GM19467 (cell line): ENCODE results near the gene RERGL.
"Not testable (repeated sequence)": the region's sequence is repeated elsewhere in the genome, so short reads cannot be mapped to it uniquely, and the experiment has no call there.

ENCODE experiments used
- ATAC-seq: cut with Tn5 transposase; IDR thresholded peaks from one replicate; pipeline ENCODE4 v1.9.1; 2021; ENCODE audit warnings: mild to moderate bottlenecking, moderate library complexity; ENCODE audit not compliant: unreplicated experiment

Gene RERGL, protein sequence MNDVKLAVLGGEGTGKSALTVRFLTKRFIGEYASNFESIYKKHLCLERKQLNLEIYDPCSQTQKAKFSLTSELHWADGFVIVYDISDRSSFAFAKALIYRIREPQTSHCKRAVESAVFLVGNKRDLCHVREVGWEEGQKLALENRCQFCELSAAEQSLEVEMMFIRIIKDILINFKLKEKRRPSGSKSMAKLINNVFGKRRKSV

DNA sequence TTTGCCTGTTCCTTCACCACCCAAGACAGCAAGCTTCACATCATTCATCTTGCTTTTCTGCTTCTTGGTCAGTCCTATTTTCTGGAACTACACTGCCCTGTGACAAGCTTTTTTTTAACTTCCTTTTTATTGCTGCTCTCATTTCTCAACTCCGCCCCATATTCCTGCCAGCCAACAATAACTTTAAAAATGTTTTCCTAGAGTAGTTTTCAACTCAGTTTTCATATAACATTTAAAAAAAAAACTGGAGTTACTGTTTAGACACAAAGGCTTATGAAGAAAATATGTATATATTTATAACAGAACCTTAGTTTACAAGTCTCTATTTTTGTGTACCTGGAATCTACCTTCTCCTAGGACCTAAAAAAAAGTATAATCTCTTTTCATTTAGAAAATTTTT lies at the start of gene RERGL:
Gene RERGL, minus strand, starts transcription at position 101 of the 400 bp plus-strand sequence. Its CDS starts 53 bp downstream, at position 48.
- ATAC-seq = no peak

DNA sequence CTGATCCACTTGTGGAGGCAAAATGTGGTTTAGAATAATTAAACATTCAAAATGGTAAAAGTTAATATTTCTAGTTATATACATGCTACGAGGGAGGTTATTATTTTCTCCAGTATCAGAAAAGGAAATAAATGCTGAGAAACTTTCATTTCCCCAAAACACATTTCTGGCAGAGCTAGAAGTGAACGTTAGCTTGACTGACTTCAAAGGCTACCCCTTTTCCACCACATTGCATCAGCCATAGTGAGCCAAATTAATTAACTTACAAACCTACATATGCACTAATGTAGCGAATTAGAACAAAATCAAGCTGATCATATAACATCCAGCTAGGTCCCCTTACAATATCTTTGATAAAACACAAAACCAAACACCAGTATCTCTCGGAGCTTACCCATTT lies 49.3 kb upstream of the RERGL start:
- ATAC-seq = no peak

DNA sequence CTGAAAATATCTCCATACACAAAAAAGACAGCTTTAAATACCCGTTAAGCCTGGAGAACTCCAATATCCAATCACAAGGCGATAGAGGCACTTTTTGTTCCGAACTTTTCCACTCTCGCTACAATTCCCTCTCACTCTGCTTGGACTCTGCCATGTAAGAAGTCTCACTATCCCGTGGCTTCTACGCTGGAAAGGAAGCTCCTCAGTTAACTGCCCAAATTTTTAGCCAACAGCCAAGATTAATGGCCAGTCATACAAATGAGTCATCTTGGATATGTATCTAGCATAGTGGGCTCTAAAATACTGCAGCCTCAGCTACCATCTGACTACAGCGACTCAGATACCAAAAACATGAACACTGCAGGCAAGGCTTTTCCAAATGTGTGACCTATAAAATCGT lies 45.5 kb upstream of the RERGL start:
- ATAC-seq = no peak

DNA sequence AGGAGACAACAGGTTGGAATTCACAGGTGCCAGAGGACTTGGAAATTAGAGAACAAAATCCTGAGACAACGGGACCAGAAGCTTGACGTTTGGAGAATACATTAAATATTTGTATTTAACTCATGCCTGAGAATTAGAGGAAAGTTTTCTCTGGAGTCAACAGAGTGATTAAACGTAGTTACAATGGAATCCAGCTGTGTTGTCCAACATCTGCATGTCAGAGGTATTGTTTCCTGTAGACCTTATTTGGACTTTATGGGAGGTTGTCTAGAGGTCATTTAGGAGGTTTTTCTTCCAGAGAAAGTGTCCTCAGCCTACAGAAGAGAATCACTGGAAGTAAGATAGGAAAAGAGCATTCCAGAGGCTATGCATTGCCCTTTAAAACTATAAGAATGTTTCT lies 45.1 kb upstream of the RERGL start:
- no peak for ATAC-seq

DNA sequence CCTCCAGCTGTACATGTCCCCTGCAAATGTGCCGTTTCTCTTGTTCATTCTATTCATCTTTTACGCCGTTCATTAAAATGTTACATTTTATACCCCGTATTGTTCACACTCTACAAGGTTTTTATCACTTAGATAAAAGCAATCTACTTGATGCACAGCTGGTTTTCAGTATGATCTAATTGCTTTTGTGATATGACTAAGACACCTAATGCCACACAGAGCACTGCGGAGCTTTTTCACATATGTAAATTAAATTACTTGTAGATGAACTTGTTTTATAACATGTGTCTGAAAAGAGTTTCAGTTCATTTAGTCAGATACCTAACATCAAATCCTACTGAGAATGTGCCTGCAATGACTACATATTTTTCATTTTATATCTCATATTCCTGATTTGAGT lies 40.9 kb upstream of the RERGL start:
- ATAC-seq = no peak

DNA sequence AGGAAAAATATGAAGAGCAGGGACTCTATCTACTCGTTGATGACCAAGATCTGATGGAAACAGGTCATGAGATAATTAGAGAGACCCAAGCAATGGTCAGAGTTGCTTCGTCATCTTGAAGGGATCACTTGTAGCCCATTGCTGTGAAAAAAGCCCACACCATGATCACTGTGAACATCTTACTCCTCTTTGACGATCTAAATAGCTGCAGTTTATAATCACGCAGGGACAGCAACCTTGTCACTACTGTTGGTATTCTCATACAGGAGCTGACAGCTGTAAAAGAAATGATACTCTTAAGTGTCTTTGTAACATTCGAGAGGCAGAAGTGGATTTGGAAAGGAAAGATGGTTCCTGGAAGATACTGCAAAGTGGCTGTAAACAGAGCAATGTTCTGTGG lies 33.7 kb upstream of the RERGL start:
- no peak for ATAC-seq

DNA sequence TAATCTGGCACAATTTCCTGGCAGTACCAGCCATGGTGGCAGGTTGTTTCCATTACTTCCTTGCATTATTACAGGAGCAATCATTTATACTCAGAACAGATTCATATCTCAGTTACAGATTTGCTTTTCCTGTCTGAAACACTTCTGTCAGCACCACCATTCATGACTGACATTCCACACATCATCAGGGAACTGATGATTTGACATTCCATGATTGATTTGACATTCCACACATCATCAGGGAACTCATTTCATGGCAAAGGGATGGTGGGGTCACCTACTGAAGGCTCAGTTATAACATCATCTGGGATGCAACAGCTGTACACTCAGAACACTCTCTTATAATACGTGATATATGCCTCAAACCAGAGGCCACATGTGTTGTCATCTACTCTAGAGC lies 30.9 kb upstream of the RERGL start:
- ATAC-seq = no peak

DNA sequence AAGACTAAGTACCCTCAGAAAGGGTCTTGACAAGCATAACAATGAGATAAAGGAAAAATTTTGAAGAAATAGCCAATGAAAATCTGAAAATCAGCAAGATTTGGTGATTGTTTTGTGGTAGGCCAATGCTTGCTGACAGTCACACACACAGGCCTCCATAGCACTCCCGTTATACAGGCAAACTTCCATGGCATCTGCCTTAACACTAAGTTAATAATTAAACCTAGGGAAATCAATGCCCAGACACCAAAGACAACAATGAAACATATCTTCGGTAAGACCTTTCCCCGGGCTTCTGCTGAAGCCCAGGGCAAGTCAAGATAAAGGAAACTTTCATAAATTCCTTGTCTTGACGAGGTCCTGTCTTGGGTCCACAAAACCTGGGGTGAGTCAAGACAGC lies 18.6 kb upstream of the RERGL start:
- no peak for ATAC-seq

DNA sequence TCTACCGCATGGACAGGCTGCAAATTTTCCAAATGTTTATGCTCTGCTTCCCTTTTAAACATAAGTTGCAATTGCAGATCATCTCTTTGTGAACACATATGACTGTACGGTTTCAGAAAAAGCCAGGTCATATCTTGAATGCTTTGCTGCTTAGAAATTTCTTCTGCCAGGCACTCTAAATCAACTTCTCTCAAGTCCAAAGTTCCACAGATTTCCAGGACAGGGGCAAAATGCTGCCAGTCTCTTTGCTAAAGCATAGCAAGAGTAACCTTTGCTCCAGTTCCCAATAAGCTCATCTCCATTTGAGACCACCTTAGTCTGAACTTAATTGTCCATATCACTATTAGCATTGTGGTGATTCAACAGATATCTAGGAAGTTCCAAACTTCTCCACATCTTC lies 13.6 kb upstream of the RERGL start:
- ATAC-seq = no peak

DNA sequence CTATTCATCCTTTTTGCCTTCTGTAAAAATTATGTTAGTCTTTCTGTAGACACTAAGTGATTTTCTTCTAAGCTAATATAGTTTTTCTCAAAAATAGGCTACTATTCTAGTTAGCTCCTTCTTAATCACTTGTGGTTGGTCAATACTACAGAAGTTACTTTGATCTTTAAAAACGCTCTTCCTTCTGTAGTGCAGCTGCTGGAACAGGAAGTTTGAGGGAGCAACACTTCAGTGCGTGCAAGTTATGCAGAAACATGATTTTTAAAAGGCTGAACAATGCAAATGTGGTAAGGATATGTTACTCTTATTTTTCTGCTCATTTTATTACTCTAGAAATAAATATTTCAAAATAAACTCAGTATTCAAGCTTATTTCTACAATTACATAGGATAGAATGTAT lies 11.1 kb upstream of the RERGL start:
- ATAC-seq = no peak

DNA sequence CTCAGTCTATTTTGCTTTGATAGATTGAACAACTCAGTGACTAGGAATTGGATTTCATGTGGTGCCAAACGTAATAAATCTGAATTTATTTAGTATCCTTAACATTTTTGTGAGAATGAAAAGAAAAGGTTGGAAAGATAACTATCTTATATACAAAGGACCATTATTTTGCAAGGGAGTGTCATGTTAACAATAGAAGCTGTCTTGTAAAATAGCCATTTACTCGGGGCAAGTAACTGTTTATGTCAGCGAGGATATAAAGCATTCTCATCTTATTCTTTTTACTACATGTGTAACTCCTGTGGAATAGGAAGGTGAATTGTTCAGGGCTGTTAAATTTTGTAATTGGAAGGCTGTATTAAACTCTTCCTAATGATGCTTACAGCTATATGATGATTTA lies 5.9 kb downstream of the RERGL start:
- ATAC-seq = no peak

DNA sequence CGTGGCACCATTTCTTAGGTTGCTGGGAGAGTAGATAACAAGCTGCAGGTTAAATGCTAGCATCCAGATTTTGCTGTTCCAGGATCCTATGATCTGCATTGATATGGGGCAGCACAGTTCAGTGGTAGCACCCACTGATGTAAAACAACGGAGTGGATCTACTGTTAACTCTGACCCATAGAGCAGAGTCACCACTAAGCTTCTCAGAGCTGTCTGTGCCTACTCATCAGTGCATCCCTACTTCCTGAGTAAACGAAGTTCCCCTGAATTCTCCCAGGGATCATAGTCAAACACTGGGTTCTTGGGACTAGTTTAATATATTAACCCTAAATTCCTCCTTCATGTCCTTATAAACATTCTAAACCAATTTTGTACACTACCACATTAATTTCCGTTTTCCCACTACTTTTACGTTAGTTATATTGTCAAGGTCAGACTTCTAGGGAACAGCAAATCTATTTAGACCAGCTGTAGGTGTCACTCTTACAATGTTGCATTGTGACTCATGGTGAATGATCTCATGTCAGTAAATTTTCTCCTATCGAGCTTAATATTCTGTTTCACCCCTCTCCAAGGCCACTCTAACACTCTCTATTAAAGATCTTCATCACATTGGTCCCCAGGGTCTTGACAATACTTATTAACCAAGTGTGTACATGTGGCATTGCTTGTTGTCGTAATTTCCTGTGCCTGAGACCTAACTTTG lies 10.3 kb downstream of the RERGL start:
- no peak for ATAC-seq

DNA sequence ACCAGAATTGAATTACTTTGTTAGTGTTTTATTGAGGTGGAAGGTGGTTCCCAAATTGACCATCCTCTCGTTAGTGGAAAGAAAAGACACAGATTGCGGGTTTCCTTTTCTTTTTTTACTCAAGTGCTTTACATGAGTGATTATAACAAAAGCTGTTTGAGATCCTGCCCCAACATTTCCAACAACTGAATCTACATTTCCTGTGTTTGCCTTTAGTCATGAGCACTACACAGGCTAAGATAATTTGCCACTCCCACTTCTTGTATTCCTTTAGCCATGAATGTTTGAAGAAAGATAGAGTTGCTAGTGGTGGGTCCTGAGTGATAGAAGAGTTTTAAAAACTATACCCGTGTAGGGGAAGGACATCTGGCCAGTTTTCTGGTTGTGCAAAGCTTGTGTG lies 16.0 kb downstream of the RERGL start:
- no peak for ATAC-seq

DNA sequence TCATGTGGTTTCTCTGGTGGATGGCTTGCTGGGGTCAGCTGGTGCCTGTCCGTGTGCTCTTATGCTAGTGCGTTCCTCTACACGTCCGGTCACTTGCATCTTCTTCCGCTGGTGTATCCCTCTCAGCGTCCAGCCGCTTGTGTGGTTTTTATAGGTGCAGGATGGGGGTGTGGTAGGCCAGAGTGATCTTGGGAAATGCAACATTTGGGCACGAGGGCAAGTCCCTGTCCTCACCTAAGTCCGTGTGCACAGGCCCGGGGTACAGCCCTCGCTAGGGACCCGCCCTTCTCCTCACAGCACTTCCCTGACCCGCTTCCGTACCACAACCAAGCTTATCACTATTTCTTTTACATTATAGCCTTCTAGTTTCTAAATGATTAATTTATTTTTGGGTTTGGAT lies 17.3 kb downstream of the RERGL start:
- no peak for ATAC-seq

DNA sequence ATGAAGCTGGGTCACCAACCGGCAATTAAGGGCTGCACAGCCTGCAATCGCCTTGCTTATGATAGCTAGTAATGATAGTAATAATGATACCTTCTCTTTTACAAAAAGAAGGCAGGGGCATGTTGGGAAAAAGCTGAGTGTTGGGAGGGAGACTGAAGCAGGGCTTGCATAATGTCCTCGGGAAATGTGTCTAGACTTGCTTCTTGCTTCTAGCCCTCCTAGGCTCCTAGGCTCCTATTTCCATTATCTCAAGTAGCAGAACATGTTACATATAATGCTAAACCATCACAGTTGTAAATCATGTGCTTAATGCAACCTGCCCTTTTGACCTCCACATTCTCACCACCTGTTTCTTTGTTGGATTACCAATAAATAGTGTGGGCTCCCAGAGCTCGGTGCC lies 18.7 kb downstream of the RERGL start:
- no peak for ATAC-seq

DNA sequence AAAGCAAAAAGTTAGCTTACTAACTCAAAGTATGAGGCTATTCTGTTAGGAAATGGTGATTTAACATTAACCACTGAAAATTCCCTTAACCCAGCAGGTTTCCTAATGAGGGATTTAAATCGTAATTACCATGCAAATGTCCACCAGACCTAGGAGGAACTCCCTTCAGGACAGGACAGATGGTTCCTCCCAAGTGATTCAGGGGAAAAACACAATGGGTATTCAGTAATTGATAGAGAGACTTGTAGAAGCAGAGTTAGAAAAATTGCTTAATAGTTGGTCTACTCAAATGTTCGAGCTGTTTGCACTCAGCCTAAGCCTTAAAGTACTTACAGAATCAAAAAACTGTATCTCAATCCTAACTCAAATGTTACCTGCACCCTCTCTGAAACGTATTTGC lies 21.6 kb downstream of the RERGL start:
- ATAC-seq = no peak

DNA sequence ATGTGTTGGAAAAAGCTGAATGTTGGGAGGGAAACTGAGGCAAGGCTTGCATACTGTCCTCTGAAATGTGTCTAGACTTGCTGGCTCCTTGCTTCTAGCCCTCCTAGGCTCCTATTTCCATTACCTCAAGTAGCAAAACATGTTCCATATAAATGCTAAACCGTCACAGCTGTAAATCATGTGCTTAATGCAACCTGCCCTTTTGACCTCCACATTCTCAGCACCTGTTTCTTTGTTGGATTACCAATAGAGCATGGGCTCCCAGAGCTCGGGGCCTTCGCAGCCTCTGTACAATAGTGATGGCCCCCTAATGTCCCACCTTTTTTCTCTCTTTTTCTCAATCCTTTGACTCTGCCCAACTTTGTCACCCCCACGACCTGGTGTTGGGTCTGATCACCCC lies 23.3 kb downstream of the RERGL start:
- ATAC-seq = no peak

DNA sequence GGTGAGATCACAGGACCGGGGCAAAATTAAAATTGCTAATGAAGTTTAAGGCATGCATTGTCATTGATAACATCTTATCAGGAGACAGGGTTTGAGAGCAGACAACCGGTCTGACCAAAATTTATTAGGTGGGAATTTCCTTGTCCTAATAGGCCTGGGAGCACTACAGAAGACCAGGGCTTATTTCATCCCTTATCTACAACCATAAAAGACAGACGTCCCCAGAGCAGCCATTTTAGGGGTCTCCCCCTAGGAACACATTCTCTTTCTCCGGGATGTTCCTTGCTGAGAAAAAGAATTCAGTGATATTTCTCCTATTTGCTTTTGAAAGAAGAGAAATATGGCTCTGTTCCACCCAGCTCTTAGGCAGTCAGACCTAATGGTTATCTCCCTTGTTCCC lies 27.1 kb downstream of the RERGL start:
- not testable (repeated sequence) for ATAC-seq

DNA sequence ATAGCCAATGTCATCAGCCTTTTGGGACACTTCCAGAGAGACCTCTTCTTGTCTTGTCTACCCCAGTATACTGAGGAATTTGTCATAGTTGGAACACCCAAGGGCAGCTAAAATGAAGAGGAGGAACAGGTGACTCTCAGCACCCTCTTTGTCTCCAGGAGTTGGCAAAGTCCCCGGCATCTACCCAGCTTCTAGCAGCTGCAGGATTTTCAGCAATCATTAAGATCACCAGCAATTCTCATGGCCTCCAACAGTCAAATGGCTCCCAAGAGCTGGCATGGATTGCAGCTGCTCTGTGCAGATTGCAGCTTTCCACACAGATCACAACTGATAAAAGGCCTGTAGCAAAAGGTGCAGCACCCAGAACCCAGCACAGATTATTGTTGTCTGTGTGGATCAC lies 32.9 kb downstream of the RERGL start:
- no peak for ATAC-seq

DNA sequence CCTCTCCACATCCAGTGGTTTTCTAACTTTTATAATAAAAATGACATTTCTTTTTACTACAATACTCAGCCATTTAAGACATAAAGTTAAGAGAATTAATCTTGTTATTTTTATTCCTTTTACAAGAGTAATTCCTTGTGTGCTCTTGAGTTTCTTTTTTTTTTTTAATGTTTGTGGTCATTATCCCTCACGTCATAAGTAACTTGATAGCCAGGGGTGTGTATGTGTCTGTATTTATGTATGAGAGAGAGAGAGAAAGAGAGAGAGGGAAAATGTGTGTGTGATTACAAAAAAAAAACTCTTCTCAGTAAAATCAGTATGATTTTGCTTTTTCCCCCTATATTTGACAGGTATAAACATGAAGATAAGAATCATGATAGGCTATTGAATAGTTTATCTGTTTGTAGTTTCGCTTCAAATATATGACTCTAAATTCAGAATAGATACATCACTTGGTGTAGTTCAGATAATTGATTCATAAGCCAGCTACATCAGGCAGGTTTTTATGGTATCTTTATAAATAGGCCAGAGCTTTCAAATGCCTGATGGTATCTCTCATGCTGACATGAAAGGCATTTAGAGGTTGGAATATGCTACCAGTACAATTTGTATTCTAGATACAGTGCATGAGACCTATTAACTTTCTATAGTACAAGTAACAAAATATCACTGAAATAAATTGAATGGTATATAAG lies 34.9 kb downstream of the RERGL start:
- ATAC-seq = no peak

DNA sequence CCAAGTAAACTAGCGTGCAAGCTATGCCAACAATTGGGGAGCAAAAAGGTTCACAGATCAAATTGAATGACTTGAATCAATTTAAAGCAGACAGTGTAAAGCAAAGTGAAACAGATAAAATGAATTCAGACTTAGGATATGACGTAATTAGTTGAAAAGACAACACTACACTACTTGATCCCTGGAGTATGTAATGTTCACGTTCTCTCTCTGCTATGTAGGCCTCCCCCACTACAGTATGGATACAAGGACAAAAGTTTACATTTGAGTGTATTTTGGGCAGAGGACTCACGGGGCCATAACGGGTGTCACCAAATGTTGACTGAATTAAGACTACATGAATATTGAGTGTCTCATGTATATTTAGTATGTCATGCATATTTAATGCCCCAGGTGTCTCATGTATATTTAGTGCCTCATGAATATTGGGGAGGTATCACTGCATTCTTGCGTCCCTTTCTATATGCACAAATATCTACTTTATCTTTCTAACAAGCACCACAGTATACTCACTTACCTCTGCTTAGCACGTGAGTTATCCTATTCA lies 44.5 kb downstream of the RERGL start:
- no peak for ATAC-seq
